GM13976 (cell line): ENCODE results near the gene PLXNA1.

Experiments used
- DNase-seq: peaks from one replicate; pipeline ENCODE4 v3.0.0; 2012; ENCODE audit warnings: low spot score
- in situ Hi-C: fragments of 300-500 bp; cut with MboI; formaldehyde crosslinking; loops from one replicate; pipeline ENCODE4 v1.12.0; 2022; ENCODE audit warnings: low sequenced_read_pairs, mixed read lengths, inconsistent platforms; ENCODE audit not compliant: unreplicated experiment
- TF ChIP-seq, protein P1 (sequence below): IDR thresholded peaks from 2 replicates; pipeline ENCODE4 v1.5.1; 2012; ENCODE audit warnings: borderline replicate concordance, mild to moderate bottlenecking; ENCODE audit not compliant: insufficient read depth; ENCODE audit errors: extremely low read depth, missing control alignments, control extremely low read depth

Gene PLXNA1

DNA sequence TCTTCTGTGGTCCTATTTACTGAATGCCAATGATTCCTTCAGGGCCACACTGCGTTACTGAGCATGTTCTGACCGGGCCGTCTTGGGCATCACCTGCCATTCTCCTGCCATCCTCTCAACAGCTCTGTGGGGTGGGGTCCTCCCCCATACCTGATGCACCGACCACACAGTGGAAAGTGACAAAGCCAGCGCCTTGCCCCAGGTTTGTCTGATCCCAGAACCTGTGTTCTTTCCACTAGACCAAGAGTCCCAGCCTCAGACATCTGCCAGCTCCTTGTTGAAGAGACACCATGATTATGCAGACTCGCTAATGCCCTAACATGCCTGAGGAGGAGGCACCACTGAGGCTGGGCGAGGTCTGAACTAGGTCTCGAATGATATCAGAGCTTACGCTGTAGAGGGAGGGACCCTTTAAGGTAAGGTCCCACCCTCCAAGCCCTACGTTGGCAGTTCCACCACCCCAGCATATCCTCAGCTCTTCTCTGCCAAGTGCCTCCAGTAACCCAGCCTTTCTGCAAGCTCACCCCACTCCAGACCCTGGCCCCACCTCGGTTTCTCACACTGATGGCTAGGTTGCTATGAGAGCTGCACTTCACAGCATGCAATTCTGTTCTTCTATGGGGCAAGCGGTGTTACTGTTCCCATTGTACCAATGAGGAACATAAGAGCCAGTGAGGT lies 29.8 kb upstream of the PLXNA1 start:
- in situ Hi-C loops: no loop called here
- TF ChIP-seq, protein P1, sequence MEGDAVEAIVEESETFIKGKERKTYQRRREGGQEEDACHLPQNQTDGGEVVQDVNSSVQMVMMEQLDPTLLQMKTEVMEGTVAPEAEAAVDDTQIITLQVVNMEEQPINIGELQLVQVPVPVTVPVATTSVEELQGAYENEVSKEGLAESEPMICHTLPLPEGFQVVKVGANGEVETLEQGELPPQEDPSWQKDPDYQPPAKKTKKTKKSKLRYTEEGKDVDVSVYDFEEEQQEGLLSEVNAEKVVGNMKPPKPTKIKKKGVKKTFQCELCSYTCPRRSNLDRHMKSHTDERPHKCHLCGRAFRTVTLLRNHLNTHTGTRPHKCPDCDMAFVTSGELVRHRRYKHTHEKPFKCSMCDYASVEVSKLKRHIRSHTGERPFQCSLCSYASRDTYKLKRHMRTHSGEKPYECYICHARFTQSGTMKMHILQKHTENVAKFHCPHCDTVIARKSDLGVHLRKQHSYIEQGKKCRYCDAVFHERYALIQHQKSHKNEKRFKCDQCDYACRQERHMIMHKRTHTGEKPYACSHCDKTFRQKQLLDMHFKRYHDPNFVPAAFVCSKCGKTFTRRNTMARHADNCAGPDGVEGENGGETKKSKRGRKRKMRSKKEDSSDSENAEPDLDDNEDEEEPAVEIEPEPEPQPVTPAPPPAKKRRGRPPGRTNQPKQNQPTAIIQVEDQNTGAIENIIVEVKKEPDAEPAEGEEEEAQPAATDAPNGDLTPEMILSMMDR: no peak
- DNase-seq: no peak

DNA sequence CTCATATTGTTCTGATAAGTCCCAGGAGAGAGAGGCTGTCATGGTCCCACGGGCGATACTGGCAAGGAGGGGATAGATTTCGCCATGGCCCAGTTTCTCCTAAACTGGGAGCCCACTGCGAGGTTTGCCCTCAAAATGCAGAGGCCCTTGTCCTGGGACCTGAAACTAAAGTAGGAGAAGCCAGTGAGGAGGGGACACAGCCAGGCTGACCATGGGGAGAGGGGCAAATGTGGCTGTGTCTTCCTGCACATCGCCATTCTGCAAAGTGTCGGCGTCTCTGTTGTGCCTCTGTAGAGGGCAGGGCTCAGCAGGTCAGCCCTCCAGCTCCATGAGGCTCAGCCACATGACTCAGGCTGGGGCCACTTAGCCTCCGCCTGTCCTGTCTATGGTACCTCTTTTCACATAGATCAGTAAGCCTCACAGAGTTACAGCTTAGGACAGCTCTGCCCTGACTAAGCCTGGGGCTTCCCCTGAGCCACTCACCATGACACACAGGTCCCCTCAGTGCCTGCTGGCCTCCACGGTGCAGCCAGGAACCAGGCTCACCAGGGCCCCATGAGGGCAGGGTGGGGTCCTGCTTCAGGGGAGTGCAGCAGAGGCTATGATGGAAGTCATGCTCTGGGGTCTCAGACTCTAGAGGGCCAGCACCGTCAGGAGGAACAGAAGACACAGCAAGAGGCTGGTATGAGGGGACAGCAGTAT lies 28.6 kb upstream of the PLXNA1 start:
- DNase-seq: peak; percentile 60
- TF ChIP-seq, protein P1: no peak
- in situ Hi-C loops: no loop called here

DNA sequence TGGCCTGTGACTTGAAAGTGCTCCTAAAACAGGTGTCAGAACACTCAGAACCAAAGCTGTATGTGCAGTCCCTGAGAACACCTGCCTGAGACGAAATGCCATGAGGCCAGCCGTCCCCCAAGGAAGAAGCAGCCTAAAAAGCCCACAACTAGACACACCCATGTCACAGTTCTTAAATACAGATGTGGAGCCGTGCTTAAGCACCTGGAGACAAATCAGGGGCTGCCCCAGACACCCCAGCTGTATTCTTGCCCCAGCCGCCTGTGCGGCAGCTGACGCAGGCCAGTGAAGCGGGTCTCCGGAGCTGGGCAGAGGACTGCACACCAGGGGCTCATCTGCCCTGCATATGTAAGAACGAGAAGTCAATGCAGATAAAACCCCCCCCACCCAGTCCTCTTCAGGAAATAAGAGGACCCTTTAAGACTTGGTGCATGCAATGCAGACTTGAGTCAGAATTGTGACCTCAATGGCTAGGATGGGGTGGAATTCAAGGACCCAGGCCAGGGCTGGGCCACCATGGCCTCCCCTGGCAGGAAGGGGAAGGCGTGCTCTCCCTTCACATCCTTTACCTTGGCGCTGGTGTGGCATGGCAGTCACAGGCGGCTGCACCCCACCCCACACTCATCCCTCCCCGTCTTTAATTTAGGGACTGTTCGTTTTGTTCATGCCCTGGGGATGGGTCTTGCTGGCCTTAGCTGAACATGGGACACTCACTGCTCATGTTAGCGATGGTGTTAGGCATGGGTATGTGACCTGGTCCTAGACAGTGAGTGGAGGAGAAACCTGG lies 27.7 kb upstream of the PLXNA1 start:
- in situ Hi-C loops: no loop called here
- DNase-seq: peak; percentile 63

DNA sequence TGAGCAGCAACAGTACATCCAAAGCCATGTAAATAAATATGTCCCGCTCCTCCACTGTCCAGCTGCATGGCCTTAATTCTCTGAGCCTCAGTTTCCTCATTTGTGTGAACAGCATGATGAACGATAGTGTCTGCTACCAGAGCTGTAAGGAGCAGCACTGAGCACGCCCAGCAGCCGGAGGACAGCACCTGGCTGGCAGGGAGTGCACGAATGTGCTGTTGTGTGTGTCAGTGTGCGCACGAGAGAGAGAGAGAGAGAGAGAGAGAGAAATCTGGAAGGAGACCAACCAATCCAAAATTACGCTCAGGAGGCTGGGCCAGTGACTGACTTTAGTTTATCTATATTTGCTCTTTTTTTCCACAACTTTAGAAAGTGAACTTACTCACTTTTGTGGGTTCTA lies 26.6 kb upstream of the PLXNA1 start:
- TF ChIP-seq, protein P1: no peak
- no peak for DNase-seq
- in situ Hi-C loops: no loop called here

More for the DNA sequence above, 27.7 kb upstream of the PLXNA1 start:
- TF ChIP-seq, protein P1: no peak

DNA sequence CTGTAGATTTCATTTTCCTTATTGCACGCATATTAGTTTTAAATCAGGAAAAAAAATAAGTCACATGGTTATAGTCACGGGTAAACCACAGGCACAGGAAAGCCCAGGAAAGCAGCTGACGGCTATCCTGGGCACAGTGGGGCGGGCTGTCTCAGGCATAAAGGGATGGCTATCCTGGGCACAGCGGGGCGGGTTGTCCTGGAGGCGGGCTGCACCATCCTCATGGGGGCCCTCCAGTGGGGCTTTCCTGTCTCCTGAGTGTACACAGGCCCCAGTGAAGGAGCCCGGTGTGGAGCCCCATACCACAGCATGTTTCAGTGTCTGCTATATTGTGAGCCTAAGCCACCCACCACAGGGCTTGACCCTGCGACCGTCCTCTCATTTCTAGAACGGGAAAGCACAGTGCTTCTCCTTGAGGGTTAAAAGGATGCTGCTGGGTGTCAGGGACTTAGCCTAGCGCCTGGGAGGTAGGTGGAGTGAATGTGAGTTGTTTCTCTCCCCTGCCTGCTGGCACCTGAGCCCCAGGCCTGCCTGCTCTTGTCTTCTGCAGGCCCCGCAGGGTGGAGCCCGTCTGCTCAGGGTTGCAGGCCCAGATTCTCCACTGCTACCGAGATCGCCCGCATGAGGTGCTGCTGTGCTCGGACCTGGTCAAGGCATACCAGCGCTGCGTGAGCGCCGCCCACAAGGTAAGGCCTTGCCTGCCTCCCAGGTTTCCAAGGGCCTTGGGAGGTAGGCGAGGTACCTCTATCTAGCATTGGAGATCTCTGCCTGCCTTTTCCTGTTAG lies 25.9 kb upstream of the PLXNA1 start:
- in situ Hi-C loops: no loop called here
- TF ChIP-seq, protein P1: no peak
- no peak for DNase-seq
